ENCODE results near the gene MDH1B. TPM values are rescaled to one million over a fixed set of nuclear protein-coding genes. Genes with fewer than 3 reads are reported as not detected.
"Not testable (repeated sequence)": the region's sequence is repeated elsewhere in the genome, so short reads cannot be mapped to it uniquely, and the experiment has no call there.

MDH1B gene
- total RNA-seq (under 1 TPM in 1 of 2 experiments, not detected in 1; 0.17 TPM), polyA plus RNA-seq (under 1 TPM in 1 of 2 donors, not detected in 1; 0.44 TPM)

- peak within 1 kb of the TSS; percentile 89 to 98 (median 95) for H3K4me3 Mint-ChIP-seq
- H3K27ac ChIP-seq (ENCODE audit: low read depth, low read length), result peak within 1 kb of the TSS; percentile 91
- no peaks in the 10 kb centered on the region for H3K9me3 Mint-ChIP-seq
- H3K4me3 ChIP-seq (ENCODE audit: low read length in 2 of 2), result peak within 1 kb of the TSS; percentile 54 to 82
- DNase-seq, result peak; percentile 88 to 91 (median 89)
- H3K4me1 ChIP-seq (ENCODE audit: insufficient read depth, low read length), result peaks cover 39% of the 10 kb centered on the region
- POLR2A ChIA-PET (ENCODE audit: partially characterized antibody), result interaction anchor here (0.5 to 1.8 kb wide), 11 partner anchors 11 to 1500 kb away, joined by 3 to 9 read pairs (median 4); partner anchors contain the start of genes CREB1, INO80D, KLF7 and METTL21A
- H3K27ac Mint-ChIP-seq, result peak within 1 kb of the TSS; percentile 96 to 99 (median 97)
- H3K9me3 ChIP-seq (ENCODE audit: control insufficient read depth in 1 of 2, low read length in 2 of 2), result no peaks in the 10 kb centered on the region
- H3K4me1 Mint-ChIP-seq, result peaks cover 20 to 45% (median 36%) of the 10 kb centered on the region in 4 donors
- intact Hi-C loops (cut with micrococcal nuclease), result loop anchor here (1.0 to 10.0 kb wide), 11 partner anchors 208 to 1502 kb away; partner anchors contain the start of genes CCNYL1, CREB1, EEF1B2 and INO80D
- no peaks in the 10 kb centered on the region for H3K27me3 Mint-ChIP-seq
- CTCF ChIA-PET (ENCODE audit: partially characterized antibody), result interaction anchor here (1.0 to 2.6 kb wide), 3 partner anchors 16 to 860 kb away, joined by 3 to 11 read pairs (median 5); partner anchors contain the start of gene METTL21A
- no peaks in the 10 kb centered on the region for H3K27me3 ChIP-seq (ENCODE audit: insufficient read depth, low read length)
- H3K36me3 Mint-ChIP-seq, result peaks cover 11 to 34% of the 10 kb centered on the region in 2 donors
- H3K36me3 ChIP-seq (ENCODE audit: insufficient read depth, low read length), result no peaks in the 10 kb centered on the region
Measured at GRCh38 chr2:206765242-206766056, at the start of gene MDH1B, which contains the start of gene FASTKD2. MDH1B (minus strand) TSS chr2:206765328; CDS start chr2:206765271, 57 bp downstream. FASTKD2 (plus strand) TSS chr2:206765606; CDS start chr2:206766694, 1,088 bp downstream.

GRCh38 chr2:206814498-206814897 lies 49.4 kb upstream of the MDH1B start:
- H3K27me3 ChIP-seq (ENCODE audit: insufficient read depth, low read length), result no peaks in the 10 kb centered on the region
- CTCF ChIA-PET (ENCODE audit: partially characterized antibody), result interaction anchor here (0.6 to 1.5 kb wide), 3 partner anchors 18 to 452 kb away, joined by 3 read pairs; no protein-coding TSS in a partner anchor
- H3K27ac Mint-ChIP-seq, result no peak overlapping the region
- H3K36me3 Mint-ChIP-seq, result peaks cover 0 to 8% of the 10 kb centered on the region in 2 donors
- H3K9me3 ChIP-seq (ENCODE audit: control insufficient read depth in 1 of 2, low read length in 2 of 2), result no peaks in the 10 kb centered on the region
- POLR2A ChIA-PET (ENCODE audit: partially characterized antibody), result no interaction called here
- no peaks in the 10 kb centered on the region for H3K36me3 ChIP-seq (ENCODE audit: insufficient read depth, low read length)
- no peak for DNase-seq
- no peaks in the 10 kb centered on the region for H3K9me3 Mint-ChIP-seq
- H3K4me3 ChIP-seq (ENCODE audit: low read length in 2 of 2), result no peak overlapping the region
- no peak overlapping the region for H3K27ac ChIP-seq (ENCODE audit: low read depth, low read length)
- no peaks in the 10 kb centered on the region for H3K27me3 Mint-ChIP-seq
- intact Hi-C loops (cut with micrococcal nuclease), result no loop called here
- H3K4me1 Mint-ChIP-seq, result no peaks in the 10 kb centered on the region
- no peak overlapping the region for H3K4me3 Mint-ChIP-seq
- H3K4me1 ChIP-seq (ENCODE audit: insufficient read depth, low read length), result no peaks in the 10 kb centered on the region

GRCh38 chr2:206812471-206812870 lies 47.3 kb upstream of the MDH1B start:
- H3K4me1 Mint-ChIP-seq; intact Hi-C loops (cut with micrococcal nuclease); H3K27me3 ChIP-seq (ENCODE audit: insufficient read depth, low read length); H3K27ac ChIP-seq (ENCODE audit: low read depth, low read length); CTCF ChIA-PET (ENCODE audit: partially characterized antibody); POLR2A ChIA-PET (ENCODE audit: partially characterized antibody); H3K4me3 ChIP-seq (ENCODE audit: low read length in 2 of 2); H3K9me3 ChIP-seq (ENCODE audit: control insufficient read depth in 1 of 2, low read length in 2 of 2); H3K36me3 ChIP-seq (ENCODE audit: insufficient read depth, low read length); H3K27ac Mint-ChIP-seq; DNase-seq; H3K4me3 Mint-ChIP-seq; H3K36me3 Mint-ChIP-seq; H3K27me3 Mint-ChIP-seq; H3K4me1 ChIP-seq (ENCODE audit: insufficient read depth, low read length); H3K9me3 Mint-ChIP-seq: not testable (repeated sequence)

- H3K9me3 Mint-ChIP-seq; intact Hi-C loops (cut with micrococcal nuclease); H3K4me1 Mint-ChIP-seq; H3K27me3 ChIP-seq (ENCODE audit: insufficient read depth, low read length); H3K27ac ChIP-seq (ENCODE audit: low read depth, low read length); H3K27ac Mint-ChIP-seq; DNase-seq; H3K27me3 Mint-ChIP-seq; H3K4me3 Mint-ChIP-seq; H3K9me3 ChIP-seq (ENCODE audit: control insufficient read depth in 1 of 2, low read length in 2 of 2); H3K36me3 ChIP-seq (ENCODE audit: insufficient read depth, low read length); H3K4me3 ChIP-seq (ENCODE audit: low read length in 2 of 2); POLR2A ChIA-PET (ENCODE audit: partially characterized antibody); H3K4me1 ChIP-seq (ENCODE audit: insufficient read depth, low read length); H3K36me3 Mint-ChIP-seq: not testable (repeated sequence)
- CTCF ChIA-PET (ENCODE audit: partially characterized antibody), result interaction anchor here (0.6 kb wide), 1 partner anchor 54 kb away, joined by 3 read pairs; no protein-coding TSS in a partner anchor
Measured at GRCh38 chr2:206807624-206808023, 42.5 kb upstream of the MDH1B start.

DNA sequence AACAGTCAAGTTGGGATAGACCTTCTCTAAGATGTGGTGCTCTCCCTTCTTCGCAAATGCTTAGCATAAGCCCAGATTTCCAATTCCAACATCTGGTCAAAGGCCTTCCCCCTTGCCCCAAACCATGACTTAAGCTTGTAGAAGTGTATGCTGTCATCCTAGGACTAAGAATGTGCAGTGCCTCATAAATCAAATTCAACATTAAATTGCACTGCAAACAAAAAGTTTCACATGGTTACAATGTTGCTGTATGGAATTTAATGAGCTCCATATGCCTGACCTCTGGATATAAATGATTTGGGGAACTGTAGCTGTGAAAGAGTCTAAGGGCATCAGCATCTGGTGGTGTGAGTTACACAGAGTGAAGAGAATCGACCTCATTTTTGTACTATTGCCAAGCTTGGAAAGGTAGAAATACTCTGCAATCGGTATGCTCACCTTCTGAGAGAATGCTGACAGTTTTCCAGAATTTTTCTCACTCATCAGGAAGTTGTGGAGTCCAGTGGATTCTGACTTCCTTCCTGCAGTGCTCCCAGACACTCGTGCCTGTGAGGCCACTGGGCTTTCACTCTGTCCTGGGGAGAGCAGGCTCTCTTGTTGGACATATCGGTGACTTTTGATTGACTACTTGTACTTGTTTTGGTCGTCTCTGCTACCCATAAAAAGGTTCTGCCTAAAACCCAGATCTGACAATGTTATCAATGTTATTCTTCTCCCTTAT lies 40.9 kb upstream of the MDH1B start:
- no peaks in the 10 kb centered on the region for H3K4me1 Mint-ChIP-seq
- CTCF ChIA-PET (ENCODE audit: partially characterized antibody), result no interaction called here

DNA sequence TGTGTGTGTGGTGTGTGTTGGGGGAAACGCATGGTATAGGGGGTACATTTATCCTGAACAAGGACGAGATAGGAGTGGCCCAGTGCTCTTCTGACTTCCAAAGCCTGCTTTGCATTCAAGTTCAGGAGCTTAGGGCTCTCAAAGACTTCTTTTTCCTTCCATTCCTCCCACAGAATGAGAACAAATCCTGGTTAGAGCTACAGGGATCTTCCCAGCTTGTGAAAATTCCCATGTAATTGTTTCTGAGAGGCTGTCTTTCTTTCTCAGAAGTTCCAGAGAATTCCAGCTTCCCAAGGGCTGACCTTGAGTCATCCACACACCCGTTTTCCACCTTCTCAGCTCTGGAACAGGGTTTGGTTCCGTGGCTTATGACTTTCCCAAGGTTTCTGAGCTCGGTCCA lies 39.2 kb upstream of the MDH1B start:
- ChIA-PET CTCF (ENCODE audit: partially characterized antibody) (no interaction called here), POLR2A (ENCODE audit: partially characterized antibody) (no interaction called here)
- H3K36me3 ChIP-seq (ENCODE audit: insufficient read depth, low read length), result no peaks in the 10 kb centered on the region
- no peak overlapping the region for H3K27ac Mint-ChIP-seq
- H3K9me3 Mint-ChIP-seq, result no peaks in the 10 kb centered on the region
- H3K27me3 ChIP-seq (ENCODE audit: insufficient read depth, low read length), result no peaks in the 10 kb centered on the region
- no peaks in the 10 kb centered on the region for H3K36me3 Mint-ChIP-seq
- H3K9me3 ChIP-seq (ENCODE audit: control insufficient read depth in 1 of 2, low read length in 2 of 2), result no peaks in the 10 kb centered on the region
- intact Hi-C loops (cut with micrococcal nuclease), result no loop called here
- DNase-seq, result no peak
- no peaks in the 10 kb centered on the region for H3K27me3 Mint-ChIP-seq
- peaks cover 3% of the 10 kb centered on the region for H3K4me1 ChIP-seq (ENCODE audit: insufficient read depth, low read length)
- H3K27ac ChIP-seq (ENCODE audit: low read depth, low read length), result no peak overlapping the region
- no peak overlapping the region for H3K4me3 Mint-ChIP-seq
- H3K4me1 Mint-ChIP-seq, result peaks cover 5 to 8% (median 7%) of the 10 kb centered on the region in 4 donors
- no peak overlapping the region for H3K4me3 ChIP-seq (ENCODE audit: low read length in 2 of 2)

More for the DNA sequence above, 40.9 kb upstream of the MDH1B start:
- Histone ChIP-seq H3K4me1 (ENCODE audit: insufficient read depth, low read length) (no peaks in the 10 kb centered on the region), H3K4me3 (ENCODE audit: low read length in 2 of 2) (no peak overlapping the region), H3K27ac (ENCODE audit: low read depth, low read length) (no peak overlapping the region), H3K27me3 (ENCODE audit: insufficient read depth, low read length) (no peaks in the 10 kb centered on the region), H3K36me3 (ENCODE audit: insufficient read depth, low read length) (no peaks in the 10 kb centered on the region), H3K9me3 (ENCODE audit: control insufficient read depth in 1 of 2, low read length in 2 of 2) (no peaks in the 10 kb centered on the region)
- no peak overlapping the region for H3K4me3 Mint-ChIP-seq
- intact Hi-C loops (cut with micrococcal nuclease), result no loop called here
- POLR2A ChIA-PET (ENCODE audit: partially characterized antibody), result no interaction called here
- no peaks in the 10 kb centered on the region for H3K36me3 Mint-ChIP-seq
- no peak for DNase-seq
- no peaks in the 10 kb centered on the region for H3K9me3 Mint-ChIP-seq
- H3K27me3 Mint-ChIP-seq, result no peaks in the 10 kb centered on the region
- no peak overlapping the region for H3K27ac Mint-ChIP-seq

Data from CD4-positive, alpha-beta memory T cell (primary cell).